CD14-positive monocyte (primary cell): ENCODE measurements around the gene TBC1D4. TPM values are rescaled to one million over a fixed set of nuclear protein-coding genes. Genes with fewer than 3 reads are reported as not detected.

Experiments
- DNase-seq, 3 donors: peaks; one replicate each; pipeline ENCODE4 v3.0.0-alpha.2; 2011 to 2022
- H2AFZ ChIP-seq: 2 replicates; pipeline ENCODE4 v1.6.0; 2012; ENCODE audit warnings: mild to moderate bottlenecking, low read depth, low read length, inconsistent platforms; ENCODE audit not compliant: insufficient read depth, poor library complexity, severe bottlenecking
- H3K27ac ChIP-seq, 2 donors: 1 replicate in 1 of 2; 2 replicates in 1 of 2; pipeline ENCODE4 v1.5.1; 2012 to 2013; ENCODE audit warnings: low read length in 2 of 2, control low read depth in 1 of 2, inconsistent platforms in 1 of 2, low read depth in 1 of 2, mild to moderate bottlenecking in 1 of 2
- H3K27me3 ChIP-seq, 2 donors: one replicate each; pipeline versions ENCODE4 v1.6.0 to v1.6.1; 2011 to 2013; ENCODE audit warnings: low read length in 2 of 2; ENCODE audit not compliant: control insufficient read depth in 2 of 2, insufficient read depth in 2 of 2
- H3K36me3 ChIP-seq, 2 donors: replicated peaks in 1 of 2; 1 replicate in 1 of 2; 2 replicates in 1 of 2; pipeline versions ENCODE4 v1.5.1 to v1.6.1; 2012 to 2013; ENCODE audit warnings: low read length in 2 of 2, control low read depth in 1 of 2, inconsistent platforms in 1 of 2, mild to moderate bottlenecking in 1 of 2; ENCODE audit not compliant: insufficient read depth in 2 of 2, control insufficient read depth in 1 of 2
- H3K4me1 ChIP-seq, 2 donors: 1 replicate in 1 of 2; 2 replicates in 1 of 2; pipeline versions ENCODE4 v1.5.1 to v1.6.1; 2012 to 2013; ENCODE audit warnings: low read length in 2 of 2, control low read depth in 1 of 2, inconsistent platforms in 1 of 2, mild to moderate bottlenecking in 1 of 2, moderate library complexity in 1 of 2; ENCODE audit not compliant: insufficient read depth in 2 of 2, control insufficient read depth in 1 of 2
- H3K4me2 ChIP-seq: replicated peaks from 2 replicates; pipeline ENCODE3; 2012; ENCODE audit warnings: low read length, moderate library complexity, mild to moderate bottlenecking; ENCODE audit not compliant: poor library complexity, severe bottlenecking; ENCODE audit errors: extremely low read depth
- H3K4me3 ChIP-seq, 3 experiments: fragments of 200-600 bp in 1 of 3; sonication (generic) in 1 of 3; replicated peaks in 1 of 3; 1 replicate in 2 of 3; 2 replicates in 1 of 3; pipeline ENCODE4 v1.5.1; 2011 to 2013; ENCODE audit warnings: low read length in 3 of 3, mild to moderate bottlenecking in 3 of 3, control low read depth in 2 of 3, low read depth in 2 of 3, inconsistent platforms in 1 of 3, moderate library complexity in 1 of 3
- H3K79me2 ChIP-seq: 2 replicates; pipeline ENCODE4 v1.6.0; 2012; ENCODE audit warnings: mild to moderate bottlenecking, control low read depth, inconsistent platforms, low read length, moderate library complexity; ENCODE audit not compliant: insufficient read depth
- H3K9ac ChIP-seq: 2 replicates; pipeline ENCODE4 v1.6.0; 2017; ENCODE audit warnings: low read length, mild to moderate bottlenecking; ENCODE audit not compliant: insufficient read depth, poor library complexity, severe bottlenecking
- H3K9me3 ChIP-seq, 2 donors: replicated peaks in 1 of 2; 1 replicate in 1 of 2; 2 replicates in 1 of 2; pipeline versions ENCODE4 v1.5.1 to v1.6.1; 2012 to 2013; ENCODE audit warnings: low read length in 2 of 2, control low read depth in 1 of 2; ENCODE audit not compliant: control insufficient read depth in 1 of 2, insufficient read depth in 1 of 2
- H4K20me1 ChIP-seq: 2 replicates; pipeline ENCODE4 v1.6.0; 2012; ENCODE audit warnings: mild to moderate bottlenecking, low read length, control low read depth, moderate library complexity; ENCODE audit not compliant: insufficient read depth
- H3K27ac Mint-ChIP-seq, 7 donors: one replicate each; pipeline ENCODE4 v1.8.0; 2020; ENCODE audit warnings: mild to moderate bottlenecking in 7 of 7, mixed read lengths in 7 of 7, moderate library complexity in 6 of 7, inconsistent platforms in 2 of 7
- H3K27me3 Mint-ChIP-seq, 3 donors: one replicate each; pipeline ENCODE4 v1.8.0; 2021 to 2022; ENCODE audit warnings: low read depth in 3 of 3, mild to moderate bottlenecking in 3 of 3, mixed read lengths in 3 of 3, moderate library complexity in 3 of 3, inconsistent platforms in 1 of 3
- H3K36me3 Mint-ChIP-seq, 2 donors: one replicate each; pipeline ENCODE4 v1.8.0; 2020; ENCODE audit warnings: mixed read lengths in 2 of 2, inconsistent platforms in 1 of 2, mild to moderate bottlenecking in 1 of 2
- H3K4me1 Mint-ChIP-seq: one replicate; pipeline ENCODE4 v1.8.0; 2020; ENCODE audit warnings: mild to moderate bottlenecking, mixed read lengths
- H3K4me3 Mint-ChIP-seq, 2 donors: one replicate each; pipeline ENCODE4 v1.8.0; 2020; ENCODE audit warnings: mild to moderate bottlenecking in 2 of 2, mixed read lengths in 2 of 2, moderate library complexity in 1 of 2
- H3K9me3 Mint-ChIP-seq, 7 donors: one replicate each; pipeline ENCODE4 v1.8.0; 2020 to 2022; ENCODE audit warnings: mixed read lengths in 7 of 7, mild to moderate bottlenecking in 6 of 7, moderate library complexity in 6 of 7, inconsistent platforms in 2 of 7
- CTCF ChIP-seq: fragments of 200-600 bp; IDR thresholded peaks from one replicate; pipeline ENCODE4 v1.8.0; 2022; ENCODE audit warnings: antibody characterized with exemption, mild to moderate bottlenecking
- WGBS: methylation state at CpG from one replicate; pipeline ENCODE4 v1.1.5; 2013; ENCODE audit warnings: missing lambda C conversion rate; ENCODE audit not compliant: insufficient coverage; 5-methylcytosine and 5-hydroxymethylcytosine counted together
- intact Hi-C, 2 donors: fragments of 100-400 bp; cut with micrococcal nuclease; formaldehyde crosslinking; loops; one replicate each; pipeline versions ENCODE4 v1.15.0 to v1.15.1; 2023
- polyA plus RNA-seq, 3 donors: library from polyadenylated mRNA; depleted of rRNA in 1 of 3; unstranded in 2 of 3; stranded (reverse) in 1 of 3; fragments of 300-500 nt in 2 of 3; fragments of >200 nt in 1 of 3; fragmentation: Illumina TruSeq in 2 of 3; gene quantifications; 1 replicate in 2 of 3; 2 replicates in 1 of 3; pipeline ENCODE4 v1.2.3, GENCODE V29; 2012 to 2021

TBC1D4 gene
- polyA plus RNA-seq, 3 donors: 2.0 to 6.7 (median 2.5) TPM

GRCh38 chr13:75473468-75473867, 8.5 kb downstream of the TBC1D4 start:
- no CpG with 5 or more reads among the region's 1 CpG for WGBS
- Histone ChIP-seq H3K79me2 (no peaks in the 10 kb centered on the region), H3K4me1 (no peaks in the 10 kb centered on the region), H3K27me3 (peaks cover under 1 to 1% of the 10 kb centered on the region in 2 donors), H3K27ac (no peak overlapping the region), H3K9me3 (no peaks in the 10 kb centered on the region), H3K36me3 (no peaks in the 10 kb centered on the region), H2AFZ (no peak overlapping the region), H3K9ac (no peak overlapping the region), H4K20me1 (no peaks in the 10 kb centered on the region), H3K4me2 (no peak overlapping the region), H3K4me3 (no peak overlapping the region)
- Mint-ChIP-seq H3K27me3 (peaks cover 1 to 13% (median 7%) of the 10 kb centered on the region in 3 donors), H3K4me3 (no peak overlapping the region), H3K4me1 (peaks cover 1% of the 10 kb centered on the region), H3K9me3 (peaks cover 0 to 10% (median 0%) of the 10 kb centered on the region in 7 donors), H3K27ac (no peak overlapping the region), H3K36me3 (no peaks in the 10 kb centered on the region)
- no peak for DNase-seq
- intact Hi-C loops: no loop called here
- no peak for TF ChIP-seq CTCF

GRCh38 chr13:75470676-75471075, 11.3 kb downstream of the TBC1D4 start:
- Mint-ChIP-seq H3K4me3 (no peak overlapping the region), H3K27me3 (peaks cover 0 to 4% (median 1%) of the 10 kb centered on the region in 3 donors), H3K9me3 (peaks cover 0 to 10% (median 3%) of the 10 kb centered on the region in 7 donors), H3K27ac (no peak overlapping the region), H3K36me3 (no peaks in the 10 kb centered on the region), H3K4me1 (peaks cover 1% of the 10 kb centered on the region)
- no peak overlapping the region for H3K4me3 ChIP-seq
- intact Hi-C loops: no loop called here
- no peaks in the 10 kb centered on the region for H3K36me3 ChIP-seq
- no peak overlapping the region for H2AFZ ChIP-seq
- no peak for DNase-seq
- no peaks in the 10 kb centered on the region for H3K27me3 ChIP-seq
- no peaks in the 10 kb centered on the region for H3K79me2 ChIP-seq
- H3K4me1 ChIP-seq: no peaks in the 10 kb centered on the region
- no peak overlapping the region for H3K4me2 ChIP-seq
- TF ChIP-seq CTCF: no peak
- no CpG with 5 or more reads among the region's 4 CpGs for WGBS
- H3K9me3 ChIP-seq: no peaks in the 10 kb centered on the region
- H3K9ac ChIP-seq: no peak overlapping the region
- no peaks in the 10 kb centered on the region for H4K20me1 ChIP-seq
- no peak overlapping the region for H3K27ac ChIP-seq
